Stimulated activated CD4-positive, alpha-beta T cell treated with anti-CD3 and anti-CD28 coated beads, Interleukin-4, amount 100 ng/mL, for 24 hours (primary cell): ENCODE results near the gene RNASE8.
"Not testable (repeated sequence)": the region's sequence is repeated elsewhere in the genome, so short reads cannot be mapped to it uniquely, and the experiment has no call there.

Experiments used
- DNase-seq: peaks from one replicate; pipeline ENCODE4 v3.0.0-alpha.2; 2020

The RNASE8 gene

DNA sequence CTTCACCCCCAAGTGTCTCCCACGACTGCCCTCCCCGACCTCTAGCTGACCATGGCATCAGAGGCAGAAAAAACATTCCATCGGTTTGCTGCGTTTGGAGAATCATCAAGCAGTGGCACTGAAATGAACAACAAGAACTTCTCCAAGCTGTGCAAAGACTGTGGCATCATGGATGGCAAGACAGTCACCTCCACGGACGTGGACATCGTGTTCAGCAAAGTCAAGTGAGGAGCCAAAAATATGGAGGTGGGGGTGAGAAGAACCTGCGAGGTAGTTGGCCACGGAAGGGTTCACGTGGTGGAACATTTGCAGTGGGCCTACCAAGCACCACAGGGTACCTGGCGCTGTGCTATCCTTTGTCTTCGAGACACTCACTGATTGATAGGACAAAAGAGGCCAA, 27.1 kb upstream of the RNASE8 start:
- no peak for DNase-seq

DNA sequence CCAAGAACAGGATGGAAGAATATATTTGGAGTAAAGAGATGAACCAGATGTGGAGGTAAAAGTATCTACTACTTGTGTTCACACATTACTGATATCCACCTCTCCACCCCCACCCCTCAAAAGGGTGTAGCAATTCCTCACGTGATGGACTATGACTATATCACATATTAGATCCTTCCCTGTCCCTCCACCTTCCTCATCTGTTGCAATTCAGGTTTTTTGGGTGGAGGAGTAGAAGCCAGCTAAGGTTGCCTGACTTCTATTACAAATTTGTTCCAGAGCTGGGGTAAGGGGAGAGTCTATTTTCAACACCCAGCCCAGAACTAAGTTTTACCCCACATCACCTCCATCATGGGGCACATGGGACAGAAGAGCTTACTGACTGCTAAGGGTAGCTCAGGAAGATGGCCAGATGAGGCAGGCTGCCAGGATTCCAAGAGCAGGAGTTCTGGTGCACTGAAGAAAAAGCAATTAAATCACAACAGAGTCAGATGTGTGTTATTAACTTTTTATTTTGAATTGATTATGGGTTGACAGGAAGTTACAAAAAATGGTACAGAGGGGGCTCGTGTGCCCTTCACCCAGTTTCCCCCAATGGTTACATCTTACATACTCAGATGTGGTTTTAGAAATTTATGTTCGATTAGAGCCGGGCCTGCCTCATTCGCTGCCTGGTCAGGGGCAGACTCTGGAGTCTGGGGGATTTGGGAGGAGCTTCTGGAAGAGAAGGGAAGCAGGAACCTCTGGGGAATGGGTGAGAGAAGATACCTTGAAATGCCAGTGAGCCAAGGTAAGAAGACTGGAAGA, 25.1 kb upstream of the RNASE8 start:
- DNase-seq: no peak

DNA sequence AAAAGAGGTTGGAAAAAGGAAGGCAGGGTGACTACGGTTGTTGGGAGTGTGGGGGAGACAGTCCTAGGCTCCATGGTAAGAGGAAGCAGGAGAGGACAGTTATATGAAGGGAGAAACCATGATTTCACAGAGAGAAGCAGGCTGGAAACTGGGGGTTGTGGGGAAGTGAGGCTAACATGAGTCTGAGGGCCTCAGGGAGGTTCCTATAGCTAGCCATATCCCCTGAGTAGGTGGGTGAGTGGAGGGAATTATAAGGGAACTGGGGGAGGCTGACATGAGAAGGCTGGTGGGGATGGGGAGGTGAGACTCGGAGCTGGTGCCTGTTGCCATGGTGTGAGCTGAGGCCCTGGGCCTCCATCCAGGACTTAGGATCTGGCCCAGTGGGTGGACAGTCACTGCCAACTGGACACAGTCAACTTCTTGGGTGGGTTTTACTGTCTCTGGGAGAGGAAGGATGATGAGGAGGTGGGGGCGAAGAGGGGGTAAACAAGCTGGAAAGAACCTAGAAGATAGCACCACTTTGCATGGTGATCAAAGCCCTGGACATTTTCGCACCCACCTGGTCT, 24.4 kb upstream of the RNASE8 start:
- no peak for DNase-seq

DNA sequence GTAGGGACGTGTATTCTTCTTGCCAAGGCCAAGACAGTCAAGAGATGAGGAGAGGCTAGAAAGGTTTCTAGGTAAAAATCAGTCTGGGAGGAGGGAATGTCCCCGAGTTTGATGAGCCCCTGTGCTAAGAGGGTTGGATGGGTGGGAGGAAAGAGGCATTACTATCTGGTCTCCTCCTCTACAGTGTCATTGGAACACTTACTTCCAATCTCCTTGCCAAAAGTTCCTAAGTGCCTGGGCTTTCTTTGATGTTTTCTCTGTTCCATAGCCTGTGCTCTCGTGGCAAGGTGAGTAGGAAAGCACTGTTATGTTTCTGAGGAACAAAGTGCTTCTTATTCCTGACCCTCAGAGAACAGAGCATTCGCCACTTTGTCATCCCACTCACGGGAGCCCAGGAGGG, 22.9 kb upstream of the RNASE8 start, which contains the start of gene RNASE13:
TSS of gene RNASE13 (minus strand) at position 101 of the 400 bp plus-strand sequence. CDS start 519 bp downstream, outside the sequence.
- DNase-seq: no peak

DNA sequence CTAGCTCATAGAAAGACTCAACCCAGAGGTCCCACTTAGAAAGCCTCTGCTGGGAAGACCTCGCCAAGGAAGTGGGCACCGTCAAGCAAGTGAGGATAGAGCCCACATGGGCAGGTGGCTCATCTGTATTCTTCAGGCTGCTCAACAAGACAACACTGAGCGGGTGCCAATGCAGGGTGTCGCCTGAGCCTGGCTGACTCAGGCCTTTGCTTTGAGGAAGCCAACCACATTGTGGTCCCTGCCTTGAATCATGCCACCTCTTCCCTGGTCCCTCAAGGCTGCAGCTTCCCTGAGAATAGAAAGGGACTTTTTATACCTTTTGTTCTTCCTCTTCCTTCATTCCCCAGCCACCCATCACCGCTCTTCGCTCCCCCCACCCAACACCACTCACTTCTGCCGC, 20.9 kb upstream of the RNASE8 start:
- no peak for DNase-seq

DNA sequence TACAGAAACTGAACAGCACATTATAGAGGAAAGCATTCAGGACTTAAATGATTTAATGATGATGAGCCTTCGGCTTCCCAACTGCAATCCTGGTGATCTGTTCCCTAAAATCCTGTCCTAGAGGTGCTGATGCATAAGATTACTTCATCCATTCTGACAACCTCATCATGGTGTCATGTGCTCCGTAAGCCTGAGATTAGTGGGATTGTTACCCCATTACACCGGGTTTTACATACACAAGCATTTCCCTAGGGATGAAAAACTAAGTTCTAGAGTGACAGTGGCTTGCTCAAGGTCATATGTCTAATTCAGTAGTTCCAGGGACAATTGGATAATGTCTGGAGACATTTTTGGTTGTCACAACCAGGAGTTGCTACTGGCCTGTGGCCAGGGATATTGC, 20.5 kb upstream of the RNASE8 start:
- no peak for DNase-seq

DNA sequence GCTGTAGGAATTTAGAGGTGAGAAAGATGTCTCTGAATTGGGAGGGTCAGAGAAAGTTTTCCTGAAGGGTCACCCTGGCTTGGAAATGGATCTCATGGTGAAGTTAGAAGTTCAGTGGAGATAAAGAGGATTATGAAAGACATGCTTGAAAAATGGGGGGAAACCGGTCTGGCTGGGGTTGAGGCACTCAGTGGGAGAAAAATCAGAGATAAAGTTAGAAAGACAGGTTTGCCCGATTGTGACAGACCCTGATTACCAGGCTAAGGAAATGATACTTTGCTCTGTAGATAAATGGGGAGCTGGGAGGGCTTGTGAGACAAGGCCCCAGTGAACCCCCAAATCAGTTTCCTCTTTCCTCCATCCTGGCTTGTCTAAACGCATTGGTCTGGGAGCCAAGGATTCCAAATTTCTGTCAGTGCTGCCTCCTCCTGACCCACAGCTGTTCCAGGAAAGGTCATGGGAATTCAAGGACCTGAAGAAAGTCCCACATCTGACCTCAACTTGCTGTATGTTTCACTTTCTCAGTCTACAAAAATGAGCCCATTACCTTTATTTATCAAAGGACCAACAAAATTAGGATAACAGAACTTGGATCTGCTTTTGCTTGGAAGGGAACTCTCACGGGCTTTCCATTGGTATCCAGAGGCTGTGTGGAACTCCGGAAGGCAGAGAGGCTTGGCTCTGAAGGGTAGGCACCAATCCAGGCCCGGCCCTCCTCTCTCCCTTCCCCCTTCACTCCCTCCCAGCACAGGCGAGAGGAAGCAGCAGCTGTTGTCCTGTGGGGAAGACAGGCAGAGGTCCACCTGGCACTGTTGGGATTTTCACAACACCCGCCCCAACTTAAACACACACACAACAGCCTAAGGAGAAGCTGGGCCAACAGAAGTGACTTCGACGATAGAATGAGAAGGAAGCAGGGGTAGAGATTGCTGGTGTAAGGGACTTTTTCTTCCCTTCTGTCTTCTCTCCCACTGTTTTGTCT, 18.9 kb upstream of the RNASE8 start:
- DNase-seq: no peak

DNA sequence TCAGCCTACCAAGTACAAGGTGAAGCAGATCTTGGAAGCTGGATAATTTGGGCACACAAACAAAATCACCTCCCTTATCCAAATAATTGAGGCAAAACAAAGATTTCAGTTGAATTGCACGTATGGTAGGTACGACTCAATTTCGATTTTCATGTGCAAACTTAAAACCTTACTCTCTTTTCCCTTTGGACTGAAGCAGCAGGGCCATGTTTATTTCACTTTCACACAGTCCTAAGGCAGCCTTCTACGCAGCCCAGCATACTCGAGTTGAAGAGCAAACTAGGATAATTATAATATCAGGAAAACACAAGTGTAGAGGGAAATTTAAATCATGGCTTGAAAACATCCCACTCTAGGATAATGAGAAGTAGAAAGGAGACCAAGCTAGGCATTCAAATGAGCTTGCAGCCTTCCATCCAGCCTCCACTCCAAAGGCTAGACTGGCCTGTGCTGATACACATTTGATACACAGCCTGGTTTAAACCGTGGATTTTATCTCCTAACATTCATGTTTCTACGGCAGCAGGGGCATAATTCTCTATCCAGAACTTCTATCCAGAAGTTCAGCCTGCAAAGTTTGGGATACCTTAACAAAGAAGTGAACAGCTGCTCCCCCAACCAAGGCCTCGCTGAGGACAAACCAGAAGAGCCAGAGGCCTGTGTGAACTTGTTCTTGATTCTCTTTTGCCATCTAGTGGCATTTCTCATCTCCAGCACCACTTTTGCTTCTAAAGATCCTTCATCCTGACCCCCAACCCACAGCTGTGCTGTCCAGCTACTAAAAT, 17.8 kb upstream of the RNASE8 start:
- DNase-seq: no peak

DNA sequence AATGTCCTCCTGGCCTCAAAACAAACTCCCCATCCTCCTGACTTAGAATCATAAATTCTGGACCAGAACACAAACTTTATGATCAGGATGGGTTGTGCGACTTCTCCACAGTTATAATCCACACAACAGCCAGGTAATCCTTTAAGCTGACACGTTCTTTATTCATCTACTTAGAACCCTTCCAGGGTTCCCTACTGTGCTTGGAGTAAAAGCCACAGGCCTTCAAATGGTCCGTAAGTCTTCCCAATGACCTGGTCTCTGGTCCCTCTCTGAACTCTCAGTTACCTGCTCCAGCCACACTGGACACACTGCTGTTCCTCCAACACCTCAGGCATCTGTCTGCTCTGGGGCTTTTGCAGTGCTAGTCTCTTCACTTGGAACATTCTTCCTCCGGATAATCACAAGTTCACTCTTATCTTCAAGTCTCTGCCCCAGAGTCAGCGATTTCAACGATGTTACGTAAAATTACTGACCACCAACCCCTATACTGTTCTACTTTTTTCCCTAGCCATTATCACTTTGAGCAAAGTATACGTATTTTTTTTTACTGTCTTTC, 17.2 kb upstream of the RNASE8 start:
- DNase-seq: no peak

DNA sequence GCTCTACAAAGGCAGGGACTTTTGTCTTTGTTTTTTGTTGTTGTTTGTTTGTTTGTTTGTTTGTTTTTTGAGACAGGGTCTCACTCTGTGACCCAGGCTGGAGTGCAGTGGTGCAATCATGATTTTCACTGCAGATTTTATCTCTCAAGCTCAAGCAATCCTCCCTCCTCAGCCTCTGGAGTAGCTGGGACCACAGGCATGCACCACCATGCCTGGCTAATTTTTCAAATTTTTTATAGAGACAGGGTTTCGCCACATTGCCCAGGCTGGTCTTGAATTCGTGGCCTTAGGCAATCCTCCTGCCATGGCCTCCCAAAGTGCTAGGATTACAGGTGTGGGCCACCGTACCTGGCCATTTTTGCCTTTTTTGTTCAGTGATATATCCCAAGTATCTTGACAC, 16.7 kb upstream of the RNASE8 start:
- not testable (repeated sequence) for DNase-seq

DNA sequence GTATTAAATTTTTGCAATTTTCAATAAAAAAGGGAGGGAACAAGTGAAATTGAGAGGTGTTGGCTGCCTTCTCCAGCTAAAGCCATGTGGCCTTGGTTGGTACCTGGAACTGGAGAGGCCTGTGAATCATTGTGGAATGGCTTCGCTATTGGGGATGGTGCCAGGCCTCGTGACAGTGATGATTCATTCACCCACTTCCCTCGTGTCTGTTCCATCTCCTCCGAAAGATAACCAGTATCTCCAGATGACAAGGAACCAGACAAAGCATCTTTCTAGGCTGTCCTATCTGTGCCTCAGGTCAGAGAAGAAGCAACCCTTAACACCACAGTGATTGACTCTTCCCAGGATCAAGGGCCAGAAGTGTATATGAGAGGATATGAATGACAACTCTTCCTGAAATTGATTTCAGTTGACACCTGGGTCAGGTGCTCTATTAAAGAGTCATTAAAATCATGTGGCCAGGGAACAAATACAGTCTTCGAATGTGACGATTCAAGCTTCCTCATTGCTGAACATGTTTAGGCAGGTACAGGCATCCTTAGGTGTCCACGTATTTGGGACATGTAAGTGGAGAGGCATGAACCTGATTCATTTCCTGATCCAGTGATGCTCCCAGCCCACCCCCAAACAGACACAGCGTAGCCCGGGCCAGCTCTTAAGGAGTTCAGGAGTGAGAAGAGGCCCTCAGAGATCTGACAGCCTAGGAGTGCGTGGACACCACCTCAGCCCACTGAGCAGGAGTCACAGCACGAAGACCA, 15.8 kb upstream of the RNASE8 start, which contains the start of gene RNASE7:
TSS of gene RNASE7 (plus strand) at position 687 of the 758 bp plus-strand sequence. CDS start 631 bp downstream, outside the sequence.
- DNase-seq: no peak

DNA sequence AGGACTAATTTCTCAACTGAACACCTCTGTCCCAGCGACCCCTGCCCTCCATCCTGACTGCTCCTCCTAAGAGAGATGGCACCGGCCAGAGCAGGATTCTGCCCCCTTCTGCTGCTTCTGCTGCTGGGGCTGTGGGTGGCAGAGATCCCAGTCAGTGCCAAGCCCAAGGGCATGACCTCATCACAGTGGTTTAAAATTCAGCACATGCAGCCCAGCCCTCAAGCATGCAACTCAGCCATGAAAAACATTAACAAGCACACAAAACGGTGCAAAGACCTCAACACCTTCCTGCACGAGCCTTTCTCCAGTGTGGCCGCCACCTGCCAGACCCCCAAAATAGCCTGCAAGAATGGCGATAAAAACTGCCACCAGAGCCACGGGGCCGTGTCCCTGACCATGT, 14.7 kb upstream of the RNASE8 start:
- no peak for DNase-seq

DNA sequence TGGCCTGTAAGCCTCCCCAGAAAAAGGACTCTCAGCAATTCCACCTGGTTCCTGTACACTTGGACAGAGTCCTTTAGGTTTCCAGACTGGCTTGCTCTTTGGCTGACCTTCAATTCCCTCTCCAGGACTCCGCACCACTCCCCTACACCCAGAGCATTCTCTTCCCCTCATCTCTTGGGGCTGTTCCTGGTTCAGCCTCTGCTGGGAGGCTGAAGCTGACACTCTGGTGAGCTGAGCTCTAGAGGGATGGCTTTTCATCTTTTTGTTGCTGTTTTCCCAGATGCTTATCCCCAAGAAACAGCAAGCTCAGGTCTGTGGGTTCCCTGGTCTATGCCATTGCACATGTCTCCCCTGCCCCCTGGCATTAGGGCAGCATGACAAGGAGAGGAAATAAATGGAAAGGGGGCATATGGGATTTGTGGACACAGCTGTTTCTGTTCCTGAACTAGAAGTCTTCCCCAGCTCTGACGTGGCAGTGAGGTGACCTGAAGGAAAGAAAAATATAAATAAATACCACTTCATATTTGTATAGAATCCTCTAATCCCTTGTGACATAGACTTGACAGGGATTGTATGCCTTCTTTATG, 14.1 kb upstream of the RNASE8 start:
- DNase-seq: no peak

DNA sequence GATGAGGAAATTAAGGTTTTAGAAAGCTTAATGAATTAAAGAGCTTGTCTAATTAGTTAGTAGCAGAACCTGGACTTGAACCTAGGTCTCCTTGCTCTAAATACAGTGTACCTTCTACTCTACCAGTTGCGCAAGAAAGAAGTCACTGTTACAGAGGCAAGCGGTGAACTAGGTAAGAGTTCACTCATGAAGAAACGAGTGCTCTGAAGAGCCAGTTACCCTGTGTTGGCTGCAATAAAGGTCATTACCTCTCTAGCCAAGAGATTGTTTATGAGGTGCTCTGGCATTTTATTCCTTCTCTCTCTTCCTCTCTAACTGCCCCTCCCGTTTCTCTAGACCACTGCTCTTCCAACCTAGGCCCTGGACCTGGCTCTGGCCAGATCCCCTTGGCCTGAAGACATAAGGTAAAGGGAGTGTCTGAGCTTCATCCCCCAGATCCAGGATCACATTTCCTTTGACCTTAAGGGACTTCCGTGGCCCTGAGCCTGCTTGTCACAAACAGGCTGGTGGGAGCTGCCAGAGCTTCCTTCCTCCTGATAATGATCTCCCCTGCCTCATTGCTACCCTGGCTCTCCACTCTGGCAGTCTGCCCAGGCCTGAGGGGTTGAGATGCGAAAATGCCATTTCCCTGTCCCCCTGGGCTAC, 13.5 kb upstream of the RNASE8 start:
- DNase-seq: no peak

DNA sequence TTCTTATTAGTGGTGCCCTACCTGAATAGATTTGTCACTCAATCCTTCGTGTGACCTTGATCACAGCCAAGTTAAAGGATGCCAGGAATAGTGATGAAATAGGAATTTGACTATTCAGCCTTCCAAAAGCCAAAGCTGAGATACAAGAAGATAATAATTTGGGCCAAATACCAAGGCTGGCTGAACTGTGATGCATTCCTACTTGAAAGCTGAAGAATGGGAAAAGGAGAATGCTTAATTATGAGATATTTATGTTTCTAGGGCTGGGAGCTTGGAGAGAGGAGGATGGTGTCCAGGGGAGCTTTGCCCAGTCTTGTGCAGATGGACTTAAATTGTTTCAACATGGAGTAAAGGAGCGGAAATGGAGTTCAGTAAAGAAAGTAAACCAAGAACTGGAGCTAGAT, 10.2 kb upstream of the RNASE8 start:
- DNase-seq: no peak

DNA sequence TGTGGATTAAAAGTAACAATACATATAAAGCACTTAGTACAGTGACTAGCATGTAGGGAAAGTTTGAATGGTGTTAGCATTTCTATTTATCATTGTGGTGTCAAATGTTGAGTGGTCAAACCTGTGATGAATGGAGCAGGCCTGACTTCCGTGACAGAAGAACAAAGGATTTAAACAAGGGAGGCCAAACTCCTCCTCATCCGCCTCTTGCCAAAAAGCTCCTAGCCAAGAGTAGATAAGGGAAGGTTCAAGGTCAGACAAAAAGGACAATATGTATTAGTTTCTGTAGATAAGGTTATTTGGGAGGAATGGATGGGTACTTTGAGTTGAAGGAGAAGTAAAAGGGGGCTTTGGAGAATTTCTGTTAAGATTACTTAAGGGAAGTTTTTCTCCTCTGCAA, 9.0 kb upstream of the RNASE8 start:
- no peak for DNase-seq

DNA sequence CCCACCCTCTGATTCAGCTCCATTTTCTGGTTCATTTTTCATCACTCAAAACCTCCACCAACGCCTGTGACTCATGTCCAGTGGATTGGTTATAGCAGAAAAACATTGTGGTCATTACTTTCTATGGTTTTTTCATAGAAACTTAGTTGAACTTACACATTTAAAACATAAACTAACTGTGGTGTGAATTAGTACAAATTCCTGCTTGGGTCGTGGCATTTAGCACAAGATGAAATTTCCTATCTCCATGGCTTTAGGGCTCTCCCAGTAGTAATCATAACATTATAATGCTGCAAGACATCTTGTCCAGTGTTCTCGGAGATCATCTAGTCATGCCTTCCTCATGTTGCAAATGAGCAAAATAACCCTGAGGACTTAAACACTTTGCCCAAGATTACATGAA, 8.3 kb upstream of the RNASE8 start:
- DNase-seq: no peak

DNA sequence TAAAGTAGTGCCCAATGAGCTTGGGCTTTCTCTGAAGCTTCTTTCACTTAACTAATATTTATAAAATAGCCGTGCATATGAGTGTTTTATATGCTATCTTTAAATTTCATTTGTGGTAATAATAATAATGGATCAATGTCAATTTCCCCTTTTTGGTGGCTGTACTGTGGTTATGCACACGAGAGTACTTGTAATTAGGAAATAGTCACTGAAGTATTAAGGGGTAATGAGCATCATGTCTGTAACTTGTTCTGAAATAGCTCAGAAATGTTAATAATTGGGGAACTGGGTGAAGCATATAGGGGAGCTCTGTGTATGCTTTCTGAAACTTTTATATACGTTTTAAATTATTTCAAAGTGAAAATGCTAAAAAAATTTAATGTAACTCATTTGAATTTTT, 7.0 kb upstream of the RNASE8 start:
- DNase-seq: no peak

DNA sequence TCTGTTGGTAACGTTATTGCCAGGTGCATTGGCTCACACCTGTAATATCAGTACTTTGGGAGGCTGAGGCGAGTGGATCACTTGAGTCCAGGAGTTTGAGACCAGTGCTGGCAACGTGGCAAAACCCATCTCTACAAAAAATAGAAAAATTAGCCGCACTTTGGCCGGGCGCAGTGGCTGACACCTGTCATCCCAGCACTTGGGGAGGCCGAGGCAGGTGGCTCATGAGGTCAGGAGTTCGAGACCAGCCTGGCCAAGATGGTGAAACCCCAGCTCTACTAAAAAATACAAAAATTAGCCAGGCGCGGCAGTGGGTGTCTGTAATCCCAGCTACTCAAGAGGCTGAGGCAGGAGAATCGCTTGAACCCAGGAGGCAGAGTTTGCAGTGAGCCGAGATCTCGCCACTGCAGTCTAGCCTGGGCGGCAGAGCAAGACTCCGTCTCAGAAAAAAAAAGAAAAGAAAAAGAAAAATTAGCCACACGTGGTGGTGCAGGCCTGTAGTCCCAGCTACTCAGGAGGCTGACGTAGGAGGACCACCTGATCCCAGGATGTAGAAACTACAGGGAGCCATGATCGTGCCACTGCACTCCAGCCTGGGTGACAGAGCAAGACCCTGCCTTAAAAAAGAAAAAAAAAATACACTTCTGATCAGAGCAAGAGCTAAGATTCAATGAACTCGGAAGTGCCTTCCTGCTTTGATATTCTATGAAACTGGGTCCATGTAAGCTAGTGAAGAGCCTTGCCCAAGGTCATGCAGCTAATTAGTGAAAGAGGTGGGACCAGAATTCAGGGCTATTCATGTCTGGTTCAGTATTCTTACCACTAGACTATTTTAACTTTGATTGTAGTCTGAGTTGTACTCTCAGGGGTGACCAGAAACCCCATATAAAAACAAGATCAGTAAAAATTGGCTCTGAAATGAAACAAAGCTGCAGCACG, 4.2 kb upstream of the RNASE8 start:
- DNase-seq: no peak
